K562 (cell line): ENCODE data around the gene USP48.

Source experiments
- CTCF ChIP-seq, 3 experiments: IDR thresholded peaks in 2 of 3; conservative IDR thresholded peaks in 1 of 3; 2 replicates each; pipeline ENCODE4 v1.5.1; 2011 to 2012; ENCODE audit warnings: low read length in 3 of 3, mild to moderate bottlenecking in 3 of 3, control low read depth in 2 of 3, improper control_type of control experiment in 1 of 3, inconsistent platforms in 1 of 3, low read depth in 1 of 3, mixed read lengths in 1 of 3, moderate library complexity in 1 of 3; ENCODE audit not compliant: insufficient read depth in 2 of 3
- EZH2 ChIP-seq: IDR thresholded peaks from 2 replicates; pipeline ENCODE4 v1.6.1; 2012; ENCODE audit warnings: low read depth, mild to moderate bottlenecking, inconsistent platforms, low read length, borderline replicate concordance
- HES1 ChIP-seq: fragments of 450-650 bp; IDR thresholded peaks from 2 replicates; pipeline ENCODE4 v1.6.1; 2016; ENCODE audit warnings: low read depth, mild to moderate bottlenecking, moderate library complexity
- POLR2A ChIP-seq: fragments of 450-650 bp; conservative IDR thresholded peaks from 2 replicates; pipeline ENCODE4 v1.6.1; 2016
- POLR2AphosphoS5 ChIP-seq: IDR thresholded peaks from 2 replicates; pipeline ENCODE4 v1.6.1; 2011; ENCODE audit warnings: mild to moderate bottlenecking, low read depth, low read length, moderate library complexity; ENCODE audit not compliant: control insufficient read depth, insufficient read depth
- TARDBP ChIP-seq: fragments of 450-650 bp; IDR thresholded peaks from 2 replicates; pipeline ENCODE4 v1.6.1; 2016
- ZNF239 ChIP-seq: fragments of 250-450 bp; sonication (Bioruptor Pico); IDR thresholded peaks from 2 replicates; pipeline ENCODE4 v1.4.0; 2020; ENCODE audit warnings: mild to moderate bottlenecking

- TF ChIP-seq CTCF (IDR thresholded peaks at IDR 0.05 in 2 of 3, conservative IDR thresholded peaks at IDR 0.05 in 1 of 3; ENCODE audit: insufficient read depth in 2 of 3, low read depth in 1 of 3, low read length in 3 of 3) (peak in 1 of 3 experiments; percentile 11; a peak in 1 of 6 replicates), TARDBP (no peak), HES1 (no peak; the same call in 1 of the 2 replicates), POLR2AphosphoS5 (peak; percentile 10; the same call in 1 of the 2 replicates), ZNF239 (CRISPR knock-in tag) (no peak), POLR2A (0 out of 2 replicates have a peak, but pooled peaks have one; percentile 8), EZH2 (no peak)
Observed at GRCh38 chr1:21783679-21784603, 992 bp upstream of the USP48 start.
